Measurements from ENCODE around the gene NFASC. TPM values are rescaled to one million over a fixed set of nuclear protein-coding genes. Genes with fewer than 3 reads are reported as not detected.

Gene NFASC
- total and polyA plus RNA-seq, 2 donors from 2014 or later = 23.2 to 29.9 TPM

DNA sequence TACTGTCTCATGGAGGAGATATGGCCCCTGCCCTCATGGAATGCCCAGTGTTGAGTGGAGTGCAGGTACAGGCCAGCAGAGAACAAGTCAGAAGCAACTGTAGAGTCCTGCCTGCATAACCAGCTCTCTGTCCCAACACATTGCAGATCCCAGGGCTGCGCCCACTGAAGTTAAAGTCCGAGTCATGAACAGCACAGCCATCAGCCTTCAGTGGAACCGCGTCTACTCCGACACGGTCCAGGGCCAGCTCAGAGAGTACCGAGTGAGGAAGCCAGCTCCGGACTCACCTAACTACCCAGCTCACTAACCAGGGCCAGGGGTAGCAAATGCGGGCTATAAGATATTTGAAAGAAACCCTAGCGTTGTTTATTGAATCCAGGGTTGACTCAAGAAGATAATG, 113.2 kb downstream of the NFASC start:
- Histone ChIP-seq H3K9ac (ENCODE audit: low read length in 3 of 3) (no peak overlapping the region), H3K27me3 (ENCODE audit: control insufficient read depth, insufficient read depth, low read length) (no peaks in the 10 kb centered on the region), H3K36me3 (ENCODE audit: control insufficient read depth in 2 of 3, insufficient read depth in 3 of 3, low read length in 3 of 3) (peaks cover 0 to 11% (median 0%) of the 10 kb centered on the region in 3 donors), H3K4me1 (ENCODE audit: control insufficient read depth in 2 of 3, insufficient read depth in 2 of 3, low read depth in 1 of 3, low read length in 3 of 3) (no peaks in the 10 kb centered on the region), H3K27ac (ENCODE audit: low read depth in 2 of 2, low read length in 2 of 2) (no peak overlapping the region), H3K4me3 (ENCODE audit: low read length in 3 of 3) (no peak overlapping the region), H3K9me3 (ENCODE audit: control insufficient read depth in 2 of 3, insufficient read depth in 1 of 3, low read length in 3 of 3) (no peaks in the 10 kb centered on the region)
- TF ChIP-seq, protein P1, sequence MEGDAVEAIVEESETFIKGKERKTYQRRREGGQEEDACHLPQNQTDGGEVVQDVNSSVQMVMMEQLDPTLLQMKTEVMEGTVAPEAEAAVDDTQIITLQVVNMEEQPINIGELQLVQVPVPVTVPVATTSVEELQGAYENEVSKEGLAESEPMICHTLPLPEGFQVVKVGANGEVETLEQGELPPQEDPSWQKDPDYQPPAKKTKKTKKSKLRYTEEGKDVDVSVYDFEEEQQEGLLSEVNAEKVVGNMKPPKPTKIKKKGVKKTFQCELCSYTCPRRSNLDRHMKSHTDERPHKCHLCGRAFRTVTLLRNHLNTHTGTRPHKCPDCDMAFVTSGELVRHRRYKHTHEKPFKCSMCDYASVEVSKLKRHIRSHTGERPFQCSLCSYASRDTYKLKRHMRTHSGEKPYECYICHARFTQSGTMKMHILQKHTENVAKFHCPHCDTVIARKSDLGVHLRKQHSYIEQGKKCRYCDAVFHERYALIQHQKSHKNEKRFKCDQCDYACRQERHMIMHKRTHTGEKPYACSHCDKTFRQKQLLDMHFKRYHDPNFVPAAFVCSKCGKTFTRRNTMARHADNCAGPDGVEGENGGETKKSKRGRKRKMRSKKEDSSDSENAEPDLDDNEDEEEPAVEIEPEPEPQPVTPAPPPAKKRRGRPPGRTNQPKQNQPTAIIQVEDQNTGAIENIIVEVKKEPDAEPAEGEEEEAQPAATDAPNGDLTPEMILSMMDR (IDR thresholded peaks at IDR 0.05; ENCODE audit: borderline replicate concordance, extremely low read depth, insufficient read depth) = no peak
- no peak for FAIRE-seq
- intact Hi-C loops (cut with DNase I) = loop anchor here (10.0 kb wide), 1 partner anchor 271 kb away; no protein-coding TSS in a partner anchor
- DNase-seq = no peak

- Histone ChIP-seq H3K27ac (ENCODE audit: low read depth in 2 of 2, low read length in 2 of 2) (no peak overlapping the region), H3K4me3 (ENCODE audit: low read length in 3 of 3) (no peak overlapping the region), H3K9me3 (ENCODE audit: control insufficient read depth in 2 of 3, insufficient read depth in 1 of 3, low read length in 3 of 3) (no peaks in the 10 kb centered on the region), H3K4me1 (ENCODE audit: control insufficient read depth in 2 of 3, insufficient read depth in 2 of 3, low read depth in 1 of 3, low read length in 3 of 3) (no peaks in the 10 kb centered on the region), H3K9ac (ENCODE audit: low read length in 3 of 3) (no peak overlapping the region), H3K27me3 (ENCODE audit: control insufficient read depth, insufficient read depth, low read length) (no peaks in the 10 kb centered on the region), H3K36me3 (ENCODE audit: control insufficient read depth in 2 of 3, insufficient read depth in 3 of 3, low read length in 3 of 3) (peaks cover 0 to 5% (median 0%) of the 10 kb centered on the region in 3 donors)
- TF ChIP-seq, protein P1 (IDR thresholded peaks at IDR 0.05; ENCODE audit: borderline replicate concordance, extremely low read depth, insufficient read depth) = no peak
- FAIRE-seq (no peak), DNase-seq (no peak)
- intact Hi-C loops (cut with DNase I) = loop anchor here (10.0 kb wide), 1 partner anchor 270 kb away; no protein-coding TSS in a partner anchor
Observed at GRCh38 chr1:204984499-204984898, 113.8 kb downstream of the NFASC start.

GRCh38 chr1:204986181-204986580, 115.5 kb downstream of the NFASC start:
- H3K36me3 ChIP-seq (ENCODE audit: control insufficient read depth in 2 of 3, insufficient read depth in 3 of 3, low read length in 3 of 3) = peaks cover 0 to 4% (median 0%) of the 10 kb centered on the region in 3 donors
- H3K9me3 ChIP-seq (ENCODE audit: control insufficient read depth in 2 of 3, insufficient read depth in 1 of 3, low read length in 3 of 3) = no peaks in the 10 kb centered on the region
- H3K27ac ChIP-seq (ENCODE audit: low read depth in 2 of 2, low read length in 2 of 2) = no peak overlapping the region
- TF ChIP-seq, protein P1 (IDR thresholded peaks at IDR 0.05; ENCODE audit: borderline replicate concordance, extremely low read depth, insufficient read depth) = no peak
- FAIRE-seq (no peak), DNase-seq (no peak)
- H3K27me3 ChIP-seq (ENCODE audit: control insufficient read depth, insufficient read depth, low read length) = no peaks in the 10 kb centered on the region
- H3K4me1 ChIP-seq (ENCODE audit: control insufficient read depth in 2 of 3, insufficient read depth in 2 of 3, low read depth in 1 of 3, low read length in 3 of 3) = no peaks in the 10 kb centered on the region
- H3K4me3 ChIP-seq (ENCODE audit: low read length in 3 of 3) = no peak overlapping the region
- intact Hi-C loops (cut with DNase I) = loop anchor here (10.0 kb wide), 1 partner anchor 269 kb away; no protein-coding TSS in a partner anchor
- H3K9ac ChIP-seq (ENCODE audit: low read length in 3 of 3) = no peak overlapping the region

DNA sequence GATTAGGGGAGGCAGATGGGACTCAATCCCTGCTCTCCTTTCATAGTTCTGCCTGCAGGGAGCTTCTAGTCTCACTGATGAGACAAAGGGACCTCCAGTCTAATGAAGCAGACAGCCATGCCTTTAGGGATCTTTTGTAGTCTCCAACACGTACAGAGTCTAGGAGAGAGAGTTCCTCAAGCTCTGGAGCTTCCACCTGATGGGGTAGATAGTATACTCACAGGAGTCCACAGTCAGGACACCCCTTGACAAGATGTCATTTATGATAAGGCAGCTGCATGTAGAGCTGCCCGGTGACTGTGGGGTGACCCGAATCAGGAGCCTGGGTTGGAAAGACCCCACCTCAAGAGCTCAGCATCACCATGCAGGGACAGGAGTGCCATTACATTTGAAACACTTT, 117.0 kb downstream of the NFASC start:
- Histone ChIP-seq H3K9ac (ENCODE audit: low read length in 3 of 3) (no peak overlapping the region), H3K4me1 (ENCODE audit: control insufficient read depth in 2 of 3, insufficient read depth in 2 of 3, low read depth in 1 of 3, low read length in 3 of 3) (no peaks in the 10 kb centered on the region), H3K27ac (ENCODE audit: low read depth in 2 of 2, low read length in 2 of 2) (no peak overlapping the region), H3K4me3 (ENCODE audit: low read length in 3 of 3) (no peak overlapping the region), H3K36me3 (ENCODE audit: control insufficient read depth in 2 of 3, insufficient read depth in 3 of 3, low read length in 3 of 3) (peaks cover 0 to 4% (median 0%) of the 10 kb centered on the region in 3 donors), H3K27me3 (ENCODE audit: control insufficient read depth, insufficient read depth, low read length) (no peaks in the 10 kb centered on the region), H3K9me3 (ENCODE audit: control insufficient read depth in 2 of 3, insufficient read depth in 1 of 3, low read length in 3 of 3) (no peaks in the 10 kb centered on the region)
- TF ChIP-seq, protein P1 (IDR thresholded peaks at IDR 0.05; ENCODE audit: borderline replicate concordance, extremely low read depth, insufficient read depth) = no peak
- intact Hi-C loops (cut with DNase I) = loop anchor here (10.0 kb wide), 1 partner anchor 267 kb away; no protein-coding TSS in a partner anchor
- DNase-seq (no peak), FAIRE-seq (no peak)

Data from kidney (tissue), 14 donors.